Uterus (tissue), 4 donors: Measurements from ENCODE around the gene GMPPA. TPM values are rescaled to one million over a fixed set of nuclear protein-coding genes. Genes with fewer than 3 reads are reported as not detected.
A peak's percentile ranks its signal among the peaks of the same experiment; 100 is the strongest.

Source experiments
- DNase-seq, 2 donors: peaks; one replicate each; pipeline ENCODE4 v3.0.0-alpha.2; 2019 to 2020
- H3K27ac ChIP-seq, 2 donors: fragments of 200-600 bp; sonication (generic); 1 replicate in 1 of 2; 2 replicates in 1 of 2; pipeline ENCODE4 v1.5.1; 2016 to 2018
- H3K27me3 ChIP-seq, 2 donors: fragments of 200-600 bp; sonication (generic); one replicate each; pipeline ENCODE4 v1.5.1; 2018 to 2019; ENCODE audit warnings: control low read depth in 1 of 2
- H3K36me3 ChIP-seq, 2 donors: fragments of 200-600 bp; sonication (generic); one replicate each; pipeline ENCODE4 v1.5.1; 2019; ENCODE audit warnings: control low read depth in 1 of 2
- H3K4me1 ChIP-seq, 2 donors: fragments of 200-600 bp; sonication (generic); one replicate each; pipeline ENCODE4 v1.5.1; 2018 to 2019; ENCODE audit warnings: control low read depth in 1 of 2
- H3K4me3 ChIP-seq, 2 donors: fragments of 200-600 bp; sonication (generic); 1 replicate in 1 of 2; 2 replicates in 1 of 2; pipeline ENCODE4 v1.5.1; 2018 to 2019; ENCODE audit warnings: mild to moderate bottlenecking in 1 of 2
- H3K9me3 ChIP-seq, 2 donors: fragments of 200-600 bp; sonication (generic); one replicate each; pipeline ENCODE4 v1.5.1; 2019; ENCODE audit warnings: control low read depth in 1 of 2
- POLR2A ChIP-seq, 2 donors: fragments of 450-650 bp; IDR thresholded peaks; one replicate each; pipeline ENCODE4 v1.6.1; 2016; ENCODE audit warnings: antibody characterized with exemption in 2 of 2, mild to moderate bottlenecking in 1 of 2, moderate library complexity in 1 of 2
- intact Hi-C: fragments of 100-400 bp; cut with DNase I; formaldehyde crosslinking; loops from one replicate; pipeline ENCODE4 v1.15.1; 2023; ENCODE audit warnings: low total_unique reads
- total RNA-seq, 4 donors: library from RNA; depleted of rRNA in 3 of 4; stranded (reverse); fragments of >200 nt in 3 of 4; gene quantifications; one replicate each; pipeline versions ENCODE4 v1.1.0 to v1.2.4, GENCODE V29; 2014 to 2023
- TF ChIP-seq, protein P1 (sequence below), 4 experiments: fragments of 200-600 bp in 2 of 4; fragments of 450-650 bp in 2 of 4; sonication (generic) in 2 of 4; IDR thresholded peaks; one replicate each; pipeline ENCODE4 v1.5.1; 2016 to 2019; ENCODE audit warnings: antibody characterized with exemption in 4 of 4, mild to moderate bottlenecking in 2 of 4, moderate library complexity in 1 of 4
- donor health status: DM: yes; HTN: yes; CAD: no.

Gene GMPPA
- total RNA-seq, 4 donors from 2014 or later, result 14.1 to 39.5 (median 27.6) TPM

DNA sequence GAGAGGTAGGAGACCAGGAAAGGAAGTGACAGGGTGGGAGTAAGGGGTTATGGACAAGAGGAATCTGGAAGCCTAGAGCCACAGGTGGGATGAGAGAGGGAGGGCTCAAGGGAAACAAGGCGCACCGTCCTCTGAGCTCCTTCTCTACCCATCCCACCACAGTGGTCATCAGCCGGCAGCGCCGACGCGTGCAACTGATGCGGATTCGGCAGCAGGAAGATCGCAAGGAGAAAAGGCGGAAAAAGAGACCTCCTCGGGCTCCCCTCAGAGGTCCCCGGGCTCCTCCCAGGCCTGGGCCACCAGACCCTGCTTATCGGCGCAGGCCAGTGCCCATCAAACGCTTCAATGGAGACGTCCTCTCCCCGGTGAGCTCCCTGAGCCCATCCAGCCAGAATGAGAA lies 50.3 kb downstream of the GMPPA start:
- Histone ChIP-seq H3K4me1 (peaks cover 3 to 17% of the 10 kb centered on the region in 2 donors), H3K27me3 (no peaks in the 10 kb centered on the region), H3K36me3 (no peaks in the 10 kb centered on the region), H3K9me3 (no peaks in the 10 kb centered on the region), H3K27ac (no peak overlapping the region), H3K4me3 (no peak overlapping the region)
- no peak for DNase-seq
- intact Hi-C loops, result no loop called here
- TF ChIP-seq, protein P1, sequence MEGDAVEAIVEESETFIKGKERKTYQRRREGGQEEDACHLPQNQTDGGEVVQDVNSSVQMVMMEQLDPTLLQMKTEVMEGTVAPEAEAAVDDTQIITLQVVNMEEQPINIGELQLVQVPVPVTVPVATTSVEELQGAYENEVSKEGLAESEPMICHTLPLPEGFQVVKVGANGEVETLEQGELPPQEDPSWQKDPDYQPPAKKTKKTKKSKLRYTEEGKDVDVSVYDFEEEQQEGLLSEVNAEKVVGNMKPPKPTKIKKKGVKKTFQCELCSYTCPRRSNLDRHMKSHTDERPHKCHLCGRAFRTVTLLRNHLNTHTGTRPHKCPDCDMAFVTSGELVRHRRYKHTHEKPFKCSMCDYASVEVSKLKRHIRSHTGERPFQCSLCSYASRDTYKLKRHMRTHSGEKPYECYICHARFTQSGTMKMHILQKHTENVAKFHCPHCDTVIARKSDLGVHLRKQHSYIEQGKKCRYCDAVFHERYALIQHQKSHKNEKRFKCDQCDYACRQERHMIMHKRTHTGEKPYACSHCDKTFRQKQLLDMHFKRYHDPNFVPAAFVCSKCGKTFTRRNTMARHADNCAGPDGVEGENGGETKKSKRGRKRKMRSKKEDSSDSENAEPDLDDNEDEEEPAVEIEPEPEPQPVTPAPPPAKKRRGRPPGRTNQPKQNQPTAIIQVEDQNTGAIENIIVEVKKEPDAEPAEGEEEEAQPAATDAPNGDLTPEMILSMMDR (IDR thresholded peaks at IDR 0.05), result no peak
- TF ChIP-seq POLR2A (IDR thresholded peaks at IDR 0.05), result no peak

DNA sequence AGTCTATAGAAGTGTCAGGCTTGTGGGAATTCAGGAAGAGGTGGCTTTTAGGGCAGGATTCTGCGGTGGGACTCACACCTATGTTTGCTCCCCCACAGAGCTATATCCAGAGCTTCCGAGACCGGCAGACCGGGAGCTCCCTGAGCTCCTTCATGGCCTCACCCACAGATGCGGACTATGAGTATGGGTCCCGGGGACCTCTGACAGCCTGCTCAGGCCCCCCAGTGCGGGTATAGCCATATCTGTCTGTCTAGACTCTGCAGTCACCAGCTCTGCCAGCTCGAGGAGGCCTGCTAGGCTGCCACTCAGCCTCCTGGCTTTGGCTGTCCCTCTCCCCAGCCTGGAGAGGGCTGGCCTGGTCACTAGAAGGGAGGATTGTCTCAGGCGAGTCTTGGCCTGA lies 50.9 kb downstream of the GMPPA start:
- TF ChIP-seq, protein P1 (IDR thresholded peaks at IDR 0.05), result no peak
- TF ChIP-seq POLR2A (IDR thresholded peaks at IDR 0.05), result no peak
- Histone ChIP-seq H3K4me1 (peaks cover 3 to 17% of the 10 kb centered on the region in 2 donors), H3K4me3 (no peak overlapping the region), H3K9me3 (no peaks in the 10 kb centered on the region), H3K36me3 (no peaks in the 10 kb centered on the region), H3K27ac (no peak overlapping the region), H3K27me3 (no peaks in the 10 kb centered on the region)
- no peak for DNase-seq
- intact Hi-C loops, result no loop called here

DNA sequence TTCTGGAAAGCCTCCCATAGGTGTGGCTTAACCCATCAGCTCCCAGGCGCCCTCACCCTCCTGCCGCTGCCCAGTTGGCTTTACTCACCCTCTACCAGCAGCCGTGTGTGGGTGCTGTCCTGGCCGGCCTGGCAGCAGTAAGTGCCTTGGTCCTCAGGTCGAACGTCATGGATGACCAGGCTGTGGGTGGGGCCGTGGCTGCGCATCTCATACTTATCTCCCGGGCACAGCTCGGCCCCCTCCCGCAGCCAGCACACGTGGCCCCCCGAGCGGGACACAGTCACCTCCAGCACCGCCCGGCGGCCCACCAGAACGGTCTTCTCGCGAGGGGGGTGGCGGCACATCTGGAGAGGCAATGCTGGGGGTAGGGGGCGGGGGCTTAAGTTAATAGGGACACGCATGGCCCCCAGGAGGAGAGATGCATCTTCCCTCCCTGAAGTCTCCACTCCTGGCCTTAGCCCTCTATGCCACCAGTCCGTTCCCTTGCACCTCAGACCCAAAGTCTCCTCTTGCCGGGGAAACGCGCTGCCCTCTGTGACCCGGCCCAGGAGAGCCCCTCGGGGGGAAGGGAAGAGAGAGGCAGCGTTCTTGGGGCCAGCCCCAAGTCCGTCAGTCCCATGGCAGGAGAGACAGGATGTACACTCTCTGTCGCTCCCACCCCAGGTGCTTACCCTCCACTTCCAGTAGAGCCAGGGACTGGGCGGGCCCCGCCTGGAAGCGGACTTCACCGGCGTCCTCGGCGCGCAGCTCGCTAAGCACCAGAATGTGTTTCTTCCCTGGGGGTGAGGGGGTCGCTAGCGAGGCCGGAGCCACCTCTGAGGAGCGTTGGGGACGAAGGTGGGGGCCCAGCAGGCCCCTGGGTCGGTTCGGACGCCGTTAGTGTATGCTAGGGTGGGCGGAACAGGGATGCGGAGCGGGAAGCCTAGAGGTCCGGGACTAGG lies 53.0 kb downstream of the GMPPA start:
- Histone ChIP-seq H3K27me3 (no peaks in the 10 kb centered on the region), H3K27ac (peak overlapping the region; percentile 43 to 79), H3K4me1 (peaks cover 3 to 17% of the 10 kb centered on the region in 2 donors), H3K9me3 (no peaks in the 10 kb centered on the region), H3K36me3 (no peaks in the 10 kb centered on the region), H3K4me3 (peak overlapping the region; percentile 45 to 59)
- peak; percentile 52 to 70 for DNase-seq
- TF ChIP-seq POLR2A (IDR thresholded peaks at IDR 0.05), result peak in 1 of 2 donors; percentile 21
- TF ChIP-seq, protein P1 (IDR thresholded peaks at IDR 0.05), result no peak
- intact Hi-C loops, result no loop called here

DNA sequence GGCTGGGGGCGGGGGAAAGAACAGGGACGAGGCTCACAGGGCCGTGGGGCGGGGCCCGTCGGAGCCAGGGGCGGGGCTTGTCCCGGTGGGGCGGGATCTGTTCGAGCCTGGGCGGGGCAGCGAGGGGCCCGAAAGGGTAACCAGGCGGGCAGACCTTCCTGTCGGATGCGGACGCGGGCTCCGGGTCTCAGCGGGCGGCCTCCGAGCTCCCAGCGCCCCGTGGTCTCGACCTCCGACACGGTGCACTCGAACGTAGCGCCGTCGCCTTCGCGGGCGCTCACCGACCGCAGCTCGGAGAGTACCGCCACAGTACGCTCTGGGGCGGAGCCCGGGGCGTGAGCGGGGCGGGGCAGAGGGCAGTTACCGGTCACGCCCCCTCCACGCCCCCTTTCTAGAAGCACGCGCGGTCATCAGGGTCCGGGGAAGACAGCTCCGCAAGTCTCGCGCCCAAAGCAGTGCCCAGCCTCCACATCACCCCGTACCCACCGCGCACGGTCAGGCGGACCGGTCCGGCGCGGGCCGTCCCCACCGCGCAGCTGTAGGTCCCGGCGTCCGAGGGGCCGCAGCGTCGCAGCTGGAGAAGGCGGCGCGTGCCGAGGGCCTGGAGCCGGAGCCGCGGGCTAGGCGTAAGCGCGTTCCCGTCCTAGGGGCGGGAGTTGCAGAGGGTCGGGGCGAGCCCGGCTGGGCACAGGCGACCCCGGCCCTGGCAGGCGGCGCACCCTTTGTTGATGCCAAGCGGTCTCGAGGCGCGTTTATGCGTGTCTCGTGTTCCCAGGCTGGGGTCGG lies 53.9 kb downstream of the GMPPA start:
- peaks cover 3 to 17% of the 10 kb centered on the region in 2 donors for H3K4me1 ChIP-seq
- intact Hi-C loops, result no loop called here
- H3K36me3 ChIP-seq, result no peaks in the 10 kb centered on the region
- no peaks in the 10 kb centered on the region for H3K9me3 ChIP-seq
- peak overlapping the region; percentile 45 to 59 for H3K4me3 ChIP-seq
- no peaks in the 10 kb centered on the region for H3K27me3 ChIP-seq
- TF ChIP-seq, protein P1 (IDR thresholded peaks at IDR 0.05), result no peak
- TF ChIP-seq POLR2A (IDR thresholded peaks at IDR 0.05), result peak in 1 of 2 donors; percentile 34
- H3K27ac ChIP-seq, result peak overlapping the region; percentile 43 to 79
- peak; percentile 90 to 94 for DNase-seq

DNA sequence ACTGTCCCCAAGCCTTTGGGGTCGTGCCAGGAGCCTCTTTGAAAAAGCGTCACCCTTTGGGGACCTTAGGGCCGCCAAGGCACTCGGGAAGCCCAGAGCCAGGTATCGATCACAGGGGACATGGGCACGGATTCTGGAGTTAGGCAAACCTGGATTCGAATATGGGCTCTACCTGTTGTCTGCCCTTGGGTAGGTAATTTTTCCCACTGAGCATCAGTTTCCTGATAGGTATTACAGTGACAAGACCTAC lies 54.4 kb downstream of the GMPPA start:
- Histone ChIP-seq H3K27me3 (no peaks in the 10 kb centered on the region), H3K4me1 (peaks cover 3 to 17% of the 10 kb centered on the region in 2 donors), H3K4me3 (peak overlapping the region; percentile 45 to 59), H3K9me3 (no peaks in the 10 kb centered on the region), H3K27ac (no peak overlapping the region), H3K36me3 (no peaks in the 10 kb centered on the region)
- DNase-seq, result no peak
- intact Hi-C loops, result no loop called here
- TF ChIP-seq, protein P1 (IDR thresholded peaks at IDR 0.05), result no peak
- no peak for TF ChIP-seq POLR2A (IDR thresholded peaks at IDR 0.05)
